WI38 (cell line): ENCODE data around the gene TMEM131.

ENCODE experiments used
- H3K4me3 ChIP-seq: 2 replicates; pipeline ENCODE4 v1.5.1; 2011; ENCODE audit warnings: low read depth, mild to moderate bottlenecking, control low read depth, low read length
- TF ChIP-seq, protein P1 (sequence below): IDR thresholded peaks from 2 replicates; pipeline ENCODE4 v1.5.1; 2012; ENCODE audit warnings: low read depth, mild to moderate bottlenecking, control low read depth, low read length

Gene TMEM131

DNA sequence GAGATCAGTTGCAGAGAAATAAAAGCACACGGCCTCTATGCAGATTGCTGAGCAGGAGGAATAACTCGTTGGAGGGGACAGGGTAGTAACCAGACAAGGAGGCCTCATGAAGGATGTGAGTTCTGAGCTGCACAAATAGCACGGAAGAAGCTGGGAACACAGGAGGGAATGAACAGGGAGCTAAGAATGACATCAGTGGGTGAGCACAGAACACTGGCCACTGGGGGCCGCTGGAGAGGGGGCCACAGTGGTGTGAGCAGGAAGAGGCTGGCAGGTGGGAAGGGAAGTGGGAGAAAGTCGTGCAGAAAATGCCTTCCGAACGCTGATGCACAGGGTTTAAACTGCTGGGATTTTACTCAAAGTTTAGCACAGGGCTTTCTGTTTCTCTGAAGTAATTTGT lies 221.3 kb downstream of the TMEM131 start:
- TF ChIP-seq, protein P1, sequence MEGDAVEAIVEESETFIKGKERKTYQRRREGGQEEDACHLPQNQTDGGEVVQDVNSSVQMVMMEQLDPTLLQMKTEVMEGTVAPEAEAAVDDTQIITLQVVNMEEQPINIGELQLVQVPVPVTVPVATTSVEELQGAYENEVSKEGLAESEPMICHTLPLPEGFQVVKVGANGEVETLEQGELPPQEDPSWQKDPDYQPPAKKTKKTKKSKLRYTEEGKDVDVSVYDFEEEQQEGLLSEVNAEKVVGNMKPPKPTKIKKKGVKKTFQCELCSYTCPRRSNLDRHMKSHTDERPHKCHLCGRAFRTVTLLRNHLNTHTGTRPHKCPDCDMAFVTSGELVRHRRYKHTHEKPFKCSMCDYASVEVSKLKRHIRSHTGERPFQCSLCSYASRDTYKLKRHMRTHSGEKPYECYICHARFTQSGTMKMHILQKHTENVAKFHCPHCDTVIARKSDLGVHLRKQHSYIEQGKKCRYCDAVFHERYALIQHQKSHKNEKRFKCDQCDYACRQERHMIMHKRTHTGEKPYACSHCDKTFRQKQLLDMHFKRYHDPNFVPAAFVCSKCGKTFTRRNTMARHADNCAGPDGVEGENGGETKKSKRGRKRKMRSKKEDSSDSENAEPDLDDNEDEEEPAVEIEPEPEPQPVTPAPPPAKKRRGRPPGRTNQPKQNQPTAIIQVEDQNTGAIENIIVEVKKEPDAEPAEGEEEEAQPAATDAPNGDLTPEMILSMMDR = 0 out of 2 replicates have a peak, but pooled peaks have one; percentile 29
- H3K4me3 ChIP-seq = no peak overlapping the region

DNA sequence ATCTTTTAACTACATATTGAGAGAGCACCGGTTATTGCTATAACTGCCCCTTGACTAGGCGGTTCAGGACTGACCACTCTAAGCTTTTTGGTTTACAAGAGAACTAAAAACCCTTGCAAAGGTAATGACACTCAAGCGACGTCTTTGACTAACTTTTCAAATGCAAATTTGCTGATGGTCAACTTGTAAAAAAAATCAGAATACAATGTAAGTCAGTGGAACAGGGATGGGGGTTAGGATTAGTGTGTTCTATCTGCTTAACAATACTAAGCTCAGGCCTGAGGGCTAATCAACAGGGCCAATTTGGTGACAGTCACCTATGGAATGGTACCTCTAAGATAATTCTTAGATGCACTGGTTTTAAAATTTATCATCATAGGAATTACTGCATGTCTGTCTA lies 225.3 kb downstream of the TMEM131 start:
- H3K4me3 ChIP-seq = no peak overlapping the region
- TF ChIP-seq, protein P1 = no peak

DNA sequence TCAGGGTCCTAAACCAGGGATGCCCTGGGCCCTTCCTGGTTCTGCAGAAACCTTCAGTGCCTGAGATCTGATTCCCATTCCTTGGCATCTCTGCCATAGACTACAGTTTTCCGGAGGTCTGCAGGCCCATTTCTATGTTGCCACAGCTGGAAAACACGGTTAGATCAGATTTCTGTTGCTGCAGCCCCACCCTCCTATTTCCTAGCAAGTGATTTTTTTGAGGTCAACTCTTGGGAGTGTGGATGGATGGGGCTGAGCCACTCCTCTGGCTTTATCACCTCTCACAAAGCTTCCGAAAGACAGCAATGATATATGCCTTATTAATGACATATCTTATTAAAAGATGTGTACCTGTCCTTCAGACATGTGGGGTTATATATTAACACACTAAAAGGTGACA lies 226.0 kb downstream of the TMEM131 start:
- TF ChIP-seq, protein P1 = no peak
- H3K4me3 ChIP-seq = no peak overlapping the region

DNA sequence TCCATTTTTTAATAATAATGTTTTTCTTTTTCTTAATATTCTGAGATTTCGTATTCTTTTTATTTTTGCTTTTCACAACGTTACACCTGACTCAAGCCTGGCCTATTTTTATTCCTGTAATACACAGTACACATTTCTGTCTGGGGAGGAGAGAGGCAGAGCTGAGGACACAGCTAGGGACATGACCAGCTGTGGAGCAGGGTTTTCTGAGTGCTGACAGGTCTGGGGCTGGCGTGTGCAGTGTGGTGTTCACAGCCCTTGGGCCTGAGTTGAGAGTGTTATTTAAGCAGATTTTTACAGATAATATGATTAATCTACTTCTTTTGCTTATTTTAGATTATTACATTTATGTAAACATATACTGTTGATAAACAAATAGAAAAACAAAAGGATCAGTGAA lies 226.4 kb downstream of the TMEM131 start:
- TF ChIP-seq, protein P1 = no peak
- H3K4me3 ChIP-seq = no peak overlapping the region

DNA sequence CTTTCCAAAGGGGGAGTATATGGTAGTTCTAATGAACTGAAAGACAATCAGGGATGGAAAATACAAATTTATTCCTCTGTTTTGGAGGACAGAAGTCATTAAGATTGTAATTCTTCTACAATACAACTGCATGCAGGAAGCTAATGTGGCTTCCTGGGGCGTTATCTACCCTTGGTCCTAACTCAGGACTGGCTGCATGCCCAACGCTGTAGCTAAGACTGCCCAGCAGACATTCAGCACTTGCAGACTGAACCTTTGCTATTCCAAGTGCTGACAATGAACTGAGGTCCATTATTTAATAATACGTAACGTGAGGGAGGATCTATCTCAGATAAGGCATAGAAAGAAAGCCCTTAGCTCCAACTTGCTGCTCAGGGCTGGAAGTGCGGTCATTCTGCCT lies 229.2 kb downstream of the TMEM131 start:
- TF ChIP-seq, protein P1 = no peak
- no peak overlapping the region for H3K4me3 ChIP-seq

DNA sequence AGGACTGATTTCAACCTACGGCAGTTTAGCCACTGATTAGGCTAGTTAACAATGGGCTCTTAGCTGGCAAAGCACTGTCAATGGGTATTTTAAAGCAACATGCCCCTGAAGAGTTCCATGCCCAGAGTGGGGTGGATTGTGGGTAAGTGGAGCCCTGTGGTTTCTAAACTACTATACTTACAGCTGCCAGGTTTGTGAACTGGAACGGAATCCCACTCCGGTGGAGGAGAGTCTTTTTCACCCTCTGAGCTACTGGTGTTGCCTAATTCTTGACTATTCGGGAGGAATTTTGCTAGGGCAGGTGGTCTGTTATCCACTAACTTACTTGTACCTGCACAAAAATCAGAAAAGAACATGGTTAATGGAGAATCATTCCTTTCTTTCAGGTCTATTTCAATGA lies 229.8 kb downstream of the TMEM131 start:
- TF ChIP-seq, protein P1 = no peak
- no peak overlapping the region for H3K4me3 ChIP-seq

DNA sequence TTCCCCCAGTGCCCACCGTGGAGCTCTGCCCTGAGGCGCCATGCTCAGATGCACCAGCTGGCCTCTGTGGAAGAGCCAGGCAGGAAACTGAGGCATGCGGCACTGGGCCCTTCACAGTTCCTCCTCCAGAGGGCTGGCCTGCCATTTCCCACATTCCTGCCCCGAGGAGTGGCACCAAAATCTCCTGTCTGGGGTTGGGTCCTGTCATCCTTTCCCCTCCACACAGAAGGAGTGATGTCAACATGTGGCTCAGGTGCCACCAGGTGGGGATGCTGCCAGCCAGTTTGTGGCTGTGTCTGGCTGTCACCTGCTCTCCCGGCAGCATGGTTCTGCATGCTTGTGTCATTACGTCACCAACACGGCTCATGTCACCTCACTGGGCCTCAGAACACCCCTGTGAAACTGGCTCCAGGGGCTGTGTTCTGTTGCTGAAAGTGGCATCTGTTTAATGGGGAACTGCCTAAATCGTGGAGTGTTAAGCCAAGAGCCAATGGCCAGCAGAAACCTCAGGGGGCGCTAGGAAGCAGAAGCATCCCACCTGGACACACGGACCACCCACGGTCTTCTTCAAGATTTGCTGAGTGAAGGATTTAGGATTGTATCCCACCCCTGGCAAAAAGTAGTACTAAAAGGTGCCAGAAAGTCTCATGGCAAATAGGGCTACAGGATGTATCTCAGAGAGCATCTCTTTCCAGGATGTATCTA lies 231.0 kb downstream of the TMEM131 start:
- no peak overlapping the region for H3K4me3 ChIP-seq
- TF ChIP-seq, protein P1 = no peak
